Sigmoid colon (tissue), 7 donors: ENCODE results near the gene CCDC93. TPM values are rescaled to one million over a fixed set of nuclear protein-coding genes. Genes with fewer than 3 reads are reported as not detected.

Source experiments
- DNase-seq: peaks from one replicate; pipeline ENCODE4 v3.0.0-alpha.2; 2019
- H3K27ac ChIP-seq, 4 donors: fragments of 200-600 bp; sonication (generic); one replicate each; pipeline ENCODE4 v1.5.1; 2016 to 2019; ENCODE audit warnings: mild to moderate bottlenecking in 1 of 4
- H3K27me3 ChIP-seq, 3 donors: fragments of 200-600 bp; sonication (generic); one replicate each; pipeline ENCODE4 v1.5.1; 2019; ENCODE audit warnings: mild to moderate bottlenecking in 1 of 3
- H3K36me3 ChIP-seq, 4 donors: fragments of 200-600 bp; sonication (generic); one replicate each; pipeline ENCODE4 v1.5.1; 2016 to 2019
- H3K4me1 ChIP-seq, 4 donors: fragments of 200-600 bp; sonication (generic); one replicate each; pipeline ENCODE4 v1.5.1; 2017 to 2019
- H3K4me3 ChIP-seq, 4 donors: fragments of 200-600 bp; sonication (generic); one replicate each; pipeline ENCODE4 v1.5.1; 2017 to 2019; ENCODE audit warnings: mild to moderate bottlenecking in 2 of 4, moderate library complexity in 1 of 4
- H3K9me3 ChIP-seq, 4 donors: fragments of 200-600 bp in 3 of 4; sonication (generic) in 3 of 4; one replicate each; pipeline versions ENCODE4 v1.5.1 to v1.6.1; 2013 to 2019
- CTCF ChIP-seq, 4 experiments: fragments of 450-650 bp in 3 of 4; fragments of 200-600 bp in 1 of 4; IDR thresholded peaks; one replicate each; pipeline ENCODE4 v1.5.1; 2016 to 2019; ENCODE audit warnings: antibody characterized with exemption in 4 of 4, mild to moderate bottlenecking in 3 of 4, moderate library complexity in 2 of 4
- EP300 ChIP-seq, 4 donors: sonication (generic); formaldehyde crosslinking; IDR thresholded peaks; one replicate each; pipeline ENCODE4 v1.6.1; 2017; ENCODE audit warnings: antibody characterized with exemption in 4 of 4
- POLR2A ChIP-seq, 2 donors: fragments of 450-650 bp; IDR thresholded peaks; one replicate each; pipeline ENCODE4 v1.6.1; 2016; ENCODE audit warnings: antibody characterized with exemption in 2 of 2, mild to moderate bottlenecking in 2 of 2, moderate library complexity in 2 of 2
- POLR2AphosphoS5 ChIP-seq, 4 donors: sonication (generic); formaldehyde crosslinking; IDR thresholded peaks; one replicate each; pipeline ENCODE4 v1.6.1; 2017; ENCODE audit warnings: antibody characterized with exemption in 4 of 4
- WGBS, 2 donors: extraction: QIAGEN DNeasy Blood & Tissue Kit; methylation state at CpG; one replicate each; pipeline ENCODE4 v1.1.7; 2013; 5-methylcytosine and 5-hydroxymethylcytosine counted together
- intact Hi-C: fragments of 100-400 bp; cut with DNase I; formaldehyde crosslinking; loops from one replicate; pipeline ENCODE4 v1.15.1; 2023
- polyA plus RNA-seq, 3 donors: library from polyadenylated mRNA; stranded (reverse); fragments of 200-250 nt; gene quantifications; one replicate each; pipeline ENCODE4 v1.2.3, GENCODE V29; 2013
- total RNA-seq, 4 donors: library from RNA; depleted of rRNA; stranded (reverse); fragments of >200 nt; gene quantifications; one replicate each; pipeline ENCODE4 v1.1.0, GENCODE V29; 2016
- donor health status: healthy with polysubstance abuse.
- donor health status: Bipolar disorder and iron deficiency.
- donor health status: healthy.

Gene CCDC93
- total and polyA plus RNA-seq, 7 donors = 4.2 to 25.5 (median 12.5) TPM

- Histone ChIP-seq H3K4me3 (no peak overlapping the region), H3K4me1 (no peaks in the 10 kb centered on the region), H3K27ac (no peak overlapping the region), H3K9me3 (no peaks in the 10 kb centered on the region), H3K36me3 (peaks cover 17 to 100% (median 78%) of the 10 kb centered on the region in 4 donors), H3K27me3 (no peaks in the 10 kb centered on the region)
- no peak for DNase-seq
- WGBS, 2 donors = 0% methylated on average over 1 of the region's 1 CpG
- intact Hi-C loops = no loop called here
- TF ChIP-seq EP300 (IDR thresholded peaks at IDR 0.05) (no peak), POLR2A (IDR thresholded peaks at IDR 0.05) (no peak), CTCF (IDR thresholded peaks at IDR 0.05) (no peak), POLR2AphosphoS5 (IDR thresholded peaks at IDR 0.05) (no peak)
Measured at GRCh38 chr2:117935954-117936353, 77.9 kb downstream of the CCDC93 start.

- Histone ChIP-seq H3K36me3 (peaks cover 19 to 100% (median 78%) of the 10 kb centered on the region in 4 donors), H3K9me3 (no peaks in the 10 kb centered on the region), H3K4me3 (no peak overlapping the region), H3K27ac (no peak overlapping the region), H3K27me3 (no peaks in the 10 kb centered on the region), H3K4me1 (no peaks in the 10 kb centered on the region)
- TF ChIP-seq POLR2AphosphoS5 (IDR thresholded peaks at IDR 0.05) = no peak
- TF ChIP-seq EP300 (IDR thresholded peaks at IDR 0.05) = no peak
- no peak for TF ChIP-seq CTCF (IDR thresholded peaks at IDR 0.05)
- TF ChIP-seq POLR2A (IDR thresholded peaks at IDR 0.05) = no peak
- 91 to 94% methylated on average over 5 of the region's 5 CpGs for WGBS, 2 donors
- intact Hi-C loops = no loop called here
- DNase-seq = no peak
Measured at GRCh38 chr2:117935456-117935855, 78.4 kb downstream of the CCDC93 start.

GRCh38 chr2:117933884-117934354 lies 80.0 kb downstream of the CCDC93 start:
- no peaks in the 10 kb centered on the region for H3K4me1 ChIP-seq
- no peaks in the 10 kb centered on the region for H3K9me3 ChIP-seq
- no peak overlapping the region for H3K4me3 ChIP-seq
- no peak for DNase-seq
- H3K27ac ChIP-seq = no peak overlapping the region
- TF ChIP-seq CTCF (IDR thresholded peaks at IDR 0.05) (no peak), POLR2A (IDR thresholded peaks at IDR 0.05) (no peak), EP300 (IDR thresholded peaks at IDR 0.05) (no peak), POLR2AphosphoS5 (IDR thresholded peaks at IDR 0.05) (no peak)
- no peaks in the 10 kb centered on the region for H3K27me3 ChIP-seq
- 58 to 61% methylated on average over 5 of the region's 5 CpGs for WGBS, 2 donors
- intact Hi-C loops = no loop called here
- H3K36me3 ChIP-seq = peaks cover 23 to 100% (median 80%) of the 10 kb centered on the region in 4 donors

- Histone ChIP-seq H3K36me3 (peaks cover 23 to 82% (median 63%) of the 10 kb centered on the region in 4 donors), H3K9me3 (no peaks in the 10 kb centered on the region), H3K4me3 (no peak overlapping the region), H3K4me1 (no peaks in the 10 kb centered on the region), H3K27ac (no peak overlapping the region), H3K27me3 (no peaks in the 10 kb centered on the region)
- no peak for DNase-seq
- TF ChIP-seq EP300 (IDR thresholded peaks at IDR 0.05) = no peak
- TF ChIP-seq CTCF (IDR thresholded peaks at IDR 0.05) = no peak
- TF ChIP-seq POLR2A (IDR thresholded peaks at IDR 0.05) = no peak
- no peak for TF ChIP-seq POLR2AphosphoS5 (IDR thresholded peaks at IDR 0.05)
- intact Hi-C loops = no loop called here
- 95 to 96% methylated on average over 7 of the region's 7 CpGs for WGBS, 2 donors
Measured at GRCh38 chr2:117931978-117932377, 81.9 kb downstream of the CCDC93 start.

GRCh38 chr2:117931266-117931665 lies 82.6 kb downstream of the CCDC93 start:
- 90 to 96% methylated on average over 4 of the region's 4 CpGs for whole genome bisulfite sequencing, 2 donors
- peaks cover 23 to 75% (median 60%) of the 10 kb centered on the region in 4 donors for H3K36me3 ChIP-seq
- H3K9me3 ChIP-seq = no peaks in the 10 kb centered on the region
- H3K4me1 ChIP-seq = no peaks in the 10 kb centered on the region
- H3K4me3 ChIP-seq = no peak overlapping the region
- intact Hi-C loops = no loop called here
- no peaks in the 10 kb centered on the region for H3K27me3 ChIP-seq
- TF ChIP-seq POLR2A (IDR thresholded peaks at IDR 0.05) (no peak), POLR2AphosphoS5 (IDR thresholded peaks at IDR 0.05) (no peak), EP300 (IDR thresholded peaks at IDR 0.05) (no peak), CTCF (IDR thresholded peaks at IDR 0.05) (no peak)
- H3K27ac ChIP-seq = no peak overlapping the region
- no peak for DNase-seq
